GM23338 (cell line): ENCODE results near the gene RGL3. TPM values are rescaled to one million over a fixed set of nuclear protein-coding genes. Genes with fewer than 3 reads are reported as not detected.
"Not testable (repeated sequence)": the region's sequence is repeated elsewhere in the genome, so short reads cannot be mapped to it uniquely, and the experiment has no call there.

Source experiments
- ATAC-seq: fragments of 200-7000 bp; cut with Tn5 transposase; 3 replicates; pipeline ENCODE4 v1.9.1; 2020
- DNase-seq: peaks from one replicate; pipeline ENCODE4 v3.0.0-alpha.2; 2015; ENCODE audit warnings: low spot score
- H2AFZ ChIP-seq: fragments of 200-600 bp; sonication (generic); 2 replicates; pipeline ENCODE4 v1.8.0; 2016; ENCODE audit warnings: antibody characterized with exemption, mild to moderate bottlenecking, moderate library complexity
- H3F3A ChIP-seq: fragments of 200-600 bp; sonication (generic); replicated peaks from 2 replicates; pipeline ENCODE4 v1.8.0; 2017; ENCODE audit warnings: antibody characterized with exemption, mixed run types, low read depth
- H3K27ac ChIP-seq: fragments of 200-600 bp; sonication (generic); 2 replicates; pipeline ENCODE4 v1.6.1; 2016; ENCODE audit warnings: low read depth
- H3K27me3 ChIP-seq: fragments of 200-600 bp; sonication (generic); 2 replicates; pipeline ENCODE4 v1.8.0; 2016; ENCODE audit warnings: mild to moderate bottlenecking, mixed run types, moderate library complexity; ENCODE audit not compliant: insufficient read depth
- H3K36me3 ChIP-seq: fragments of 200-600 bp; sonication (generic); 2 replicates; pipeline ENCODE4 v1.8.0; 2016; ENCODE audit warnings: mild to moderate bottlenecking; ENCODE audit not compliant: insufficient read depth
- H3K4me1 ChIP-seq: fragments of 200-600 bp; sonication (generic); 2 replicates; pipeline ENCODE4 v1.8.0; 2016; ENCODE audit warnings: mild to moderate bottlenecking, moderate library complexity; ENCODE audit not compliant: insufficient read depth
- H3K4me2 ChIP-seq: fragments of 200-600 bp; sonication (generic); 2 replicates; pipeline ENCODE4 v1.7.1; 2017; ENCODE audit warnings: mixed run types
- H3K4me3 ChIP-seq: fragments of 200-600 bp; sonication (generic); 2 replicates; pipeline ENCODE4 v1.6.1; 2016; ENCODE audit warnings: mixed run types
- H3K79me2 ChIP-seq: fragments of 200-600 bp; sonication (generic); replicated peaks from 2 replicates; pipeline ENCODE4 v1.8.0; 2017; ENCODE audit warnings: mild to moderate bottlenecking; ENCODE audit not compliant: insufficient read depth
- H3K9me2 ChIP-seq: fragments of 200-600 bp; sonication (generic); 2 replicates; pipeline ENCODE4 v1.8.0; 2017; ENCODE audit not compliant: insufficient read depth
- H4K20me1 ChIP-seq: fragments of 200-600 bp; sonication (generic); replicated peaks from 2 replicates; pipeline ENCODE4 v1.8.0; 2017; ENCODE audit warnings: mild to moderate bottlenecking; ENCODE audit not compliant: insufficient read depth
- H3K27ac Mint-ChIP-seq: 2 replicates; pipeline ENCODE4 v1.8.0; 2020; ENCODE audit warnings: inconsistent platforms, mild to moderate bottlenecking, moderate library complexity, mixed read lengths
- H3K27me3 Mint-ChIP-seq: 3 replicates; pipeline ENCODE4 v1.8.0; 2022; ENCODE audit warnings: low read depth, mild to moderate bottlenecking, moderate library complexity, mixed read lengths, inconsistent platforms; ENCODE audit not compliant: insufficient read depth, poor library complexity
- H3K36me3 Mint-ChIP-seq: 3 replicates; pipeline ENCODE4 v1.8.0; 2021; ENCODE audit warnings: low read depth, mild to moderate bottlenecking, inconsistent platforms, moderate library complexity, mixed read lengths
- H3K4me1 Mint-ChIP-seq: 3 replicates; pipeline ENCODE4 v1.8.0; 2020; ENCODE audit warnings: mild to moderate bottlenecking, inconsistent platforms, mixed read lengths
- H3K4me3 Mint-ChIP-seq: 3 replicates; pipeline ENCODE4 v1.8.0; 2021; ENCODE audit warnings: moderate library complexity, mild to moderate bottlenecking, inconsistent platforms, mixed read lengths
- H3K9me3 Mint-ChIP-seq: 3 replicates; pipeline ENCODE4 v1.8.0; 2020; ENCODE audit warnings: moderate library complexity, mild to moderate bottlenecking, inconsistent platforms, mixed read lengths
- EZH2 ChIP-seq: fragments of 200-600 bp; sonication (generic); IDR thresholded peaks from one replicate; pipeline ENCODE4 v1.8.0; 2017; ENCODE audit warnings: antibody characterized with exemption, mild to moderate bottlenecking, low read depth; ENCODE audit not compliant: unreplicated experiment
- POLR2AphosphoS5 ChIP-seq: IDR thresholded peaks from 2 replicates; pipeline ENCODE4 v1.6.1; 2016; ENCODE audit warnings: antibody characterized with exemption, low read depth
- ZNF331 ChIP-seq: fragments of 250-450 bp; sonication (Bioruptor Pico); IDR thresholded peaks from 2 replicates; pipeline ENCODE4 v1.5.0; 2020; ENCODE audit warnings: low read depth, mild to moderate bottlenecking, moderate library complexity
- polyA plus RNA-seq: library from polyadenylated mRNA; unstranded; fragments of >200 nt; fragmentation: Nextera tagmentation; extraction: Ambion mirVana; gene quantifications from 2 replicates; pipeline ENCODE4 v1.2.1, GENCODE V29; 2016
- total RNA-seq: library from RNA; depleted of rRNA; stranded (reverse); fragments of >200 nt; shearing (Covaris generic); gene quantifications from 2 replicates; pipeline ENCODE4 v1.2.3, GENCODE V29; 2014

RGL3 gene
- total and polyA plus RNA-seq, 2 experiments from 2014 or later: 48.8 to 49.4 TPM

DNA sequence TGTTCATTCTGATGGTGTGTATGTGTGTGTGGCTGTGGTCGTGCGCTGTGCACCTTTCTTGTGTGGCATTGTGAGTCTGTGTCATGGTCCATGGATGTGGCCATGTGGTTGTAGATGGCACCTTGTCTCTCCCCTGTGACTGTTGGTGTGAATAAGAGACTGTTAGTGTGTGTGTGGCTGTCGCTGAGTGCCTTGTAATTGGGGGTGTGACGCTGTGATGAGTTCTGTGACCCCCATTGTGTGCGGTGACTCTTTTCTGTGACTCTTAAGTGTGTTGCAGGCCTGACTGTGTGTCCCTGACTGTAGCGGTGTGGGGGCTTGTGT lies 63.1 kb downstream of the RGL3 start:
- Histone ChIP-seq H2AFZ (no peak overlapping the region), H3K4me2 (peak overlapping the region; percentile 81), H3K4me3 (peak overlapping the region; percentile 62), H3K36me3 (no peaks in the 10 kb centered on the region), H3K27ac (no peak overlapping the region), H3K9me2 (no peaks in the 10 kb centered on the region), H3K79me2 (no peaks in the 10 kb centered on the region), H4K20me1 (no peaks in the 10 kb centered on the region), H3K4me1 (peaks cover 15% of the 10 kb centered on the region), H3F3A (no peaks in the 10 kb centered on the region), H3K27me3 (peaks cover 5% of the 10 kb centered on the region; the same call in 1 of the 2 replicates)
- H3K27ac Mint-ChIP-seq: no peak overlapping the region
- H3K4me1 Mint-ChIP-seq: peaks cover 21% of the 10 kb centered on the region
- TF ChIP-seq POLR2AphosphoS5 (no peak), EZH2 (no peak)
- ATAC-seq (no peak), DNase-seq (no peak)
- H3K9me3 Mint-ChIP-seq: no peaks in the 10 kb centered on the region; the same call in 2 of the 3 replicates
- H3K27me3 Mint-ChIP-seq: peaks cover 42% of the 10 kb centered on the region
- no peaks in the 10 kb centered on the region; the same call in 2 of the 3 replicates for H3K36me3 Mint-ChIP-seq
- H3K4me3 Mint-ChIP-seq: peak overlapping the region; percentile 77

DNA sequence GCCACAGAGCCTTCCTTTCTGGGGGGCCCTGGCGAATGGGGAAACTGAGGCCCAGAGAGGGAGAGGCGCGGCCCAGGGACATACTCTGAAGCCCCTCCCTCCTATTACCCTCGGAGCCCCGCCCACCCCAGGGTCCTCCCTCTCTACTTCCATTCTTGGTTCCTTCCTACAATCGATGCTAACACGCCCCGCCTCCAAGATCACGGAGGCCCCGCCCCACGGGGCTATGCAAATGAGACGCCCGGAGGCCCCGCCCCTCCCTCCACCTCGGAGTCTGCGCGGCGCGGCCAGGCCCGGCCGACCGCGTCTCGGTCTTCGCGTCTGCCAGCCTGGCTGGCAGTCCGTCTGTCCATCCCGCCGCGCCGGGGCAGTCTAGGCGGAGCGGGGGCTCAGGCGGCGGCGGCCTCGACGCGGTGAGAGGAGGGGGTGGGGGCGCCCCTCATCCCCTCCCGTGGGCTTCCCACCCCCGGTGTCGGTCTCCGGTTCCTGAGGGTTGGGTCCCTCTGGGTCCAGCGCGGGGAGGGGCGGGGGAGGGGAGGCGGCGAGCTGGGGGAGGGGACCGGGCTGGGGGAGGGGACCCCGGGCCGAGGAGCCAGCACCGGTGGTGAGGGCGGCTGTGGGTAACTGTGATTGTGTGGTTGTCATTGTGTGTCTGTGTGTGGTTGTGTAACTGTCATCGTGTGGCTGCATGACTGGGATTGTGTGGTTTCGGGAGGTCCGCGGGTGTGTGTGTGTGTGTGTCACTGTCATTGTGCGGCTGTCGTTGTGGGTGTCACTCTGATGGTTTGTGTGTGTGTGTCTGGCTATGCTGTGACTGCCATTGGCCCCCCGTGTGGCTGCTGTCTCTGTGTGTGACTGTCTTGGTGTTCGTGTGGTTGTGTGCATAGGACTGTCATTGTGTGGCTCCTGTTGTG lies 63.7 kb downstream of the RGL3 start, which contains the start of gene PLPPR2:
Gene PLPPR2 (plus strand): TSS at position 273 of the 914 bp plus-strand sequence. CDS start 2,242 bp downstream, outside the sequence.
- H3K4me3 ChIP-seq: peak within 1 kb of the TSS; percentile 62
- no peaks in the 10 kb centered on the region for H3K36me3 ChIP-seq
- H3K79me2 ChIP-seq: no peaks in the 10 kb centered on the region
- Mint-ChIP-seq H3K36me3 (no peaks in the 10 kb centered on the region; the same call in 2 of the 3 replicates), H3K27me3 (peaks cover 37% of the 10 kb centered on the region), H3K4me3 (peak within 1 kb of the TSS; percentile 77), H3K4me1 (peaks cover 15% of the 10 kb centered on the region), H3K27ac (no peak within 1 kb of the TSS), H3K9me3 (no peaks in the 10 kb centered on the region; the same call in 2 of the 3 replicates)
- no peaks in the 10 kb centered on the region for H4K20me1 ChIP-seq
- peak; percentile 89 for ATAC-seq
- TF ChIP-seq ZNF331 (no peak), POLR2AphosphoS5 (peak; percentile 74)
- H3K4me1 ChIP-seq: peaks cover 10% of the 10 kb centered on the region
- DNase-seq: peak; percentile 99
- peak within 1 kb of the TSS; percentile 80 for H2AFZ ChIP-seq
- H3K9me2 ChIP-seq: no peaks in the 10 kb centered on the region
- H3F3A ChIP-seq: no peaks in the 10 kb centered on the region
- peak within 1 kb of the TSS; percentile 81 for H3K4me2 ChIP-seq
- H3K27me3 ChIP-seq: peaks cover 5% of the 10 kb centered on the region; the same call in 1 of the 2 replicates
- no peak within 1 kb of the TSS for H3K27ac ChIP-seq

DNA sequence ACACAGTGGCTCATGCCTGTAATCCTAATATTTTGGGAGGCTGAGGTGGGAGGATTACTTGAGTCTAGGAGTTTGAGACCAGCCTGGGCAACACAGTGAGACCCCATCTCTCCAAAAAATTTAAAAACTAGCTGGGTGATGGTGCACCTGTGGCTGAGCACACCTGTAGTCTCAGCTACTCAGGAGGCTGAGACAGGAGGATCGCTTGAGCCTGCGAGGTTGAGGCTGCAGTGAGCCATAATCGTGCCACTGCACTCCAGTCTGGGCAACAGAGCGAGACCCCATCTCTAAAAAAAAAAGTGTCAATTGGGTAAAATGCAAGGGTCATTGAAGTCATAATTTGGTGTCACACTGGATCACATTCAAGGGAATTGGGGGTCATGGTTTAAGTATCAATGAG lies 65.0 kb downstream of the RGL3 start:
- not testable (repeated sequence) for ATAC-seq, H3K4me2 ChIP-seq
- peak overlapping the region; percentile 16; the same call in 1 of the 3 replicates for H3K4me3 Mint-ChIP-seq

More for the DNA sequence above, 65.0 kb downstream of the RGL3 start:
- not testable (repeated sequence) for H3K27me3 ChIP-seq, H3K4me3 ChIP-seq, DNase-seq, H3K79me2 ChIP-seq, H3K36me3 Mint-ChIP-seq, H3K9me2 ChIP-seq, H2AFZ ChIP-seq, H3K27ac Mint-ChIP-seq, H3F3A ChIP-seq, H4K20me1 ChIP-seq, H3K9me3 Mint-ChIP-seq, H3K27ac ChIP-seq, H3K4me1 ChIP-seq, H3K36me3 ChIP-seq
- Mint-ChIP-seq H3K27me3 (peaks cover 31% of the 10 kb centered on the region), H3K4me1 (peaks cover 14% of the 10 kb centered on the region)
